GM18907 (cell line): ENCODE results near the gene ATG9B.

Source experiments
- ATAC-seq: cut with Tn5 transposase; IDR thresholded peaks from one replicate; pipeline ENCODE4 v1.9.1; 2021; ENCODE audit warnings: mild to moderate bottlenecking, moderate library complexity; ENCODE audit not compliant: unreplicated experiment

ATG9B gene

DNA sequence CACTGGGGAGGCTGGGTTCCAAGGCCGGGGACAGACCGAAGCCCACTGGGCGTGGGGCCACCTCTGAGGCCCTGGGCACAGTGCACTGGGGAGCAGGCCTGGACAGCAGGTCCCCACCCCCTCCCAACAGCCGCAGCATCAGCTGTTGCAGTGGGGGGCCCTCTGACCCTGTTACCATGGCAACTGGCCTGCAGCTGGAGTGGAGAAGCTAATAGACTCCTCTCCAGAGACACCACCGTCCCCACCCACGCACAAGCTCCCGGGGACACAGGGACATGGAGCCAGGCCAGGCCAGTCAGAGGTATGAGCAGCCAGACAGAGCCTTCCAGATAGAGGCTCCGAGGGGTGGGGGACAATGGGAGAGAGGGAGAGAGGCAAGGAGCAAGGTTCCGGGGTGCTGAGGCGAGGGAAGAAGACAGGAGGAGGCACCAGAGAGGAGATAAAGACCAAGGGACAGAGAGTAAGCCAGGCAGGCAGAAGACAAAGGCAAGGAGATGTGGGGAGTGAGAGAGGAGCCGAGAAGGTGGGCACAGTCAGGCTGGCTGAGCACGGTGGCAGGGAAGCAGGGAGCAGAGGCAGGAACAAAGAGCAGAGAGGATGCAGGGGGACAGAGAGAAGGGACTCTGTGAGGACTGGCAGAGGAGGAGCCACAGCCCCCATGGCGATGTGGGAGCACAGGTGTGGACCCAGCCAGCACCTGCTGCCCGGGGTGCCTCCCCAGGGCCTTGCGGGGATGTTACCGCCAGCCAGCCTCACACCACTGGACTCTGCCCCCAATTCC lies 52.9 kb downstream of the ATG9B start:
- no peak for ATAC-seq

DNA sequence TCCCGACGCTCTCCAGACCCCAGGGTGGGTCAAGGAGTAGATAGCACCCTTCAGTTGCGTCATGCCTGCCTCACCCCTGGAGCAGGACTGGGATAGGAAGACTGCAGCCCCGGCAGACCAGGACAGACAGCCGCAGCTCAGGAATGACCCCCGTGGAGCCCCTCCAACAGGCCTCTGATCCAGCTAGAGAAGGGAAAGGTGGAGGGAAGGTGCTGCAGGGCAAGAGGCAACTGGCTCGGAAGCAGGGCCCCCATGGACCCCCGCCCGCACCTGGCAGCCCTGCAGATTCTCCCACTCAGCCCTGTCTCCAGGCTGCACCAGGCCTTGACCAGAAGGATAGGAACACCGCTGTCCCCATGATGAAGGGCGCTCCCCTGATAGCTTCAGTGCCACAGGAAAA lies 53.9 kb downstream of the ATG9B start:
- ATAC-seq: no peak

DNA sequence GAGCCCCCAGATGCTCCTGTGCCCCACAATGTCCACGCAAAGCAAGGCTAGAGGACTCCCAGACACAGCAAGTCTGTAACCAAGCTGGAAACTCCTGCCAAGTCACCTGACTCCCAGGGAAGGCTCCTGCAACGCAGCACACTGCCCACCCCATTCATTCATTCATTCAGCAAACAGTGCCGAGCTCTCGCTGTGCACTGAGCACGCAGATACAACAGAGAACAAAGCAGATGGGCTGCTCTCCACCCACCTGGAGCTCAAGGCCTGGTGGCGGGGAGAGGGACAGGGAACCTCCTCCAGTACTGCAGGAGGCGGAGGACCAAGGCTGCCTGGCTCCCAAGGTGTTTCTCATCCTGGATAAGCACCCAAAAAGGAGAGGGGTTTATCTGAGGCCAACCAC lies 54.8 kb downstream of the ATG9B start:
- ATAC-seq: no peak

DNA sequence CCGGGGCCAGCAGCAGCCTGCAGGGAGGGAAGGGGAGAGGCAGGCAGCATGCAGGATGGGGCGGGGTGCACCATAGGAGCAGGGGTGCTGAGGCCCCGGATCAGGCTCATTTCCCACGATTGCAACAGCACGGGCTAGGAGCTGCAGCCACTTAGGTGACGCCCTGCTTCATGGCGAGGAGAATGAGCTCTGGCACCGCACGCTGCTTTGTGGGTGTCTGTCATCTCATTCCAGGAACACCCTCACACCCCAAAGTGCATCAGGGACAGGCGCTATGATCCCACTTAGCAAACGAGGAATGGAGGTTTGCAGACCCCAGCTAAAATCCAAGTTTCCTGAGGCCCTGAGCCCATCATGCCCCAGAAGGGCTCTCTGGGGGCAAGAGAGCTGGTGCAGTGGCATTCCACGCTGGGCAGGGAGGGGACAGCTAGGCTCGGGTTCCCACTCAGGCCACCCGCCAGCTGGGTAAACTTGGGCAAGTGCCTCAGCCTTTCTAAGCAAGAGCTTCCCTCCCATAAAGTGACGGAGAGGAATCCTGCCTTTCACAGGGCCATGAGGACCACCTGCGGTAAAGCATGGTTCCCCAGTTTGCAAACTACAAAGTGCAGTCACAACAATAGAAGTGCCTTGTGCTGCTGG lies 55.4 kb downstream of the ATG9B start:
- ATAC-seq: no peak

DNA sequence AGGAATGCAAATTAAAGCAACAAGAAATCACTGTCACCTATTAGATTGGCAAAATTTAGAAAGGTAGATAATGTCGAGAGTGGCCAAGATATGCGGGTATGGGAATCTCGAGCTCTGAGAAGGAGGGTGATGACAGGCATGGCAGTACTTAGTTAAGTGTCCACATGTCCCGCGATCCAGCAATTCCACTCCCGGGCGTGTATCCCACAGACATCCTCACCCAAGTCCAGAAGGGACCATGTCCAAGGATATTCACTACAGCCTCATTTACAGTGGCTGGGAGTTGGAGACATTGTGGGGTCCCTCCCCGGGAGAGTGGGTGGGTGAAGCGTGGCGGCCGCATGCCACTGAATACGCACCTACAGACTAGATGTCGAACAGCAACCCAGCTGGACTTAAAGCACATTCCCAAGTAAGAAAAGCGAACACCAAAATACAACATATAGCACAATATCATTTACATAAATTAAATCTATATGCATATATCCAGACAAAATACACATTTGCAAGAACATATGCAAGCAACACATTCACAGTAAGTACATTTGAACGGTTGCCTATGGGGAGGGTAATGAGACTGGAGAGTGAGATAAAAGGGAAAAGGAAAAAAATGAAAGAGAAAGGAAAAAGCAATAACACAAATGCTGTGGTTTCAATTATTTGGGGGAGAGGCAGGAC lies 56.1 kb downstream of the ATG9B start:
- ATAC-seq: no peak

DNA sequence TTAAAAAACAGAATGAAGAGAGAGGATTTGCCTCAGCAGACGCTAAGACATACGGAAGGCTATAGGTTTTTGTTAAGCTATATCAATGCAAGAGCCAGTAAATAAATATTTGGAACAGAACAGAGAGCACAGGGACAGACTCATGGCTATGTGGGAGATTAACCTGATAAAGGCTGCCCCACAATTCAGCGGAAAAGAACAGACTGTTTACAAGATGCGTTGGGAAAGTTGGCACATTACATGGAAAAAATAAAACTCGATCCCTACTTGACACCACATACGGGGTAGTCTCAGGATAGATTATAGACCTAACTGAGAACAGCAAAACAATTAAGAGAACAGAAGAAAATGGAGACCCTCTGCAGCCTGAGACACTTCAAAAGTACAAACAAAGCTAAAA lies 56.9 kb downstream of the ATG9B start:
- ATAC-seq: no peak

DNA sequence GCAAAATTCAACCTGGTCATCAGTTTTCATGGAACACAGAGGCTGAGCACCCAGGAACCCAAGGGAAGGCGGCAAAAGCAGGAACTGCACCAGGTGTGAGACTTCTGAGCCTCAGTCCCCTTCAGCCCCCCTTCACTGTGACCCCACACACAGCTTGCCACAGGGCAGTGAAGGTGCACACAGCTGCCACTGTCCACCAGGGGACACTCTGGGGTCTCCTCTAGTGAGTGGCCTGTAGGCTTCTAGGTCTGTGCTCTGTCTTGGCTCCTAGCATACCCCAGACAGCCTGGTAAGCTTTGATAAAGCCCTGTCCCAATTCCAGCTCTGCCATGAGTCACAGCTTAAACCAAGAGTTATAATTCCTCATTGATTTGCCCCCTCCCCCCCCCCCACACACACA lies 58.3 kb downstream of the ATG9B start:
- ATAC-seq: no peak

DNA sequence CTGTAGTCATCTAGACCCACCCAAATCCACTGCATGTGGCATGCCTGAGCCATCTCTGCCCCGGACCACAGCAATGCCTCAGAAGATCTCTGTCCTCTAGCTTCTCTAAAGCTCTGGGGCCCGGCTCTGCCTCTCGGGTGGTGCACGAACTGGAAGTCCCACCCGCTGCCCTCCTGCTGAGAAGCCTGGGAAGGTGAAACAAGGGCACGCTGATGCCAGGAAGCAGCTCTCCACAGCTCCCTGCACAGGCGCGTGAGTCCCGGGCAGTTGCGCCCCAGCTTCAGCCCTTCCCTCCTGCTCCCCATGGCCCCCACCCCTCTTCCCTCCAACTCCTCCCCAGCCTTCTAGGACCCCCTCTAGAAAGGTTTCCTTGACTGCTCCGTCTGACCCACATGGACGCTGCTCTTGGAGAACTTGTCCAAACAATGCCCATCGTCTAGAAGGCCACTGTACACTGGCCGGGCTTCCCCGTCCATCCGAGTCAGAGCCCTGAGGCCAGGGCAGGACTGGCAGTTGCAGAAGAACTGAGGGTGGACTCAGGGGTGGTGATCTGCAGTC lies 58.9 kb downstream of the ATG9B start:
- ATAC-seq: no peak
